CD4-positive, alpha-beta T cell treated with Interleukin-1 beta for 1 hour (primary cell): ENCODE data around the gene VAV3.
A peak's percentile ranks its signal among the peaks of the same experiment; 100 is the strongest.

Experiments used
- DNase-seq, 2 donors: peaks; one replicate each; pipeline ENCODE4 v3.0.0-alpha.2; 2020 to 2022

Gene VAV3

GRCh38 chr1:107529511-107530149 lies 435.4 kb downstream of the VAV3 start:
- peak in 1 of 2 donors; percentile 19 for DNase-seq

DNA sequence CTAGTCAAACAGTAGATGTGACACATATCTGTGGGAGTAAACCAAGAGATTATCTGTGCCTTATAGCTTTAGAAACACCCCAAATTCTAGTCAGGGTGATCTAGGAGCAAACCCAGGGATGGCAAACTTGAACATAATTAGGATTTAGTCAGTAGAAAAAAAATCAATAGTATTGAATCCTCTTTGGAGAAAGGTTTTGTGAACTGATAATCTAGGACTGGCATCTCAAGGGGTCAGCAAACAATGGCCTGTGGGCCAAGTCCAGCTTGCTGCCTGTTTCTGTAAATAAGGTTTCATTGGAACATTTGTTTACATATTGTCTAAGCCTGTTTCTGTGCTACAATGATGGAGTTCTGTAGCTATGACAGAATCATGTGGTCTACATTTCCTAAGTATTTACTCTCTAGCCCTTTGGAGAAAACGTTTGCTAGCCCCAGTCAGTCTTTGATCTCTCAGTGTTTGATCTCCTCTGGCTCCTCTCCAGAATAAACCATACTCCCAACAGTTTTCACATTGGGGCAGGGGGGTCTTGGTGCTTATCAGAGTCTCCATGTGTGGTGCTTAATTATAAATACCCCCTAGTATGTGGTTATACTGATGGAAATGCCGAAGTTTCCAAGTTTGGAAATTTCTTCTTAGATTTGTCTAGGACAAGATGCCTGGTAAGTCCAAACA lies 438.3 kb downstream of the VAV3 start:
- DNase-seq, result no peak

GRCh38 chr1:107525961-107526360 lies 439.0 kb downstream of the VAV3 start:
- DNase-seq, result no peak

DNA sequence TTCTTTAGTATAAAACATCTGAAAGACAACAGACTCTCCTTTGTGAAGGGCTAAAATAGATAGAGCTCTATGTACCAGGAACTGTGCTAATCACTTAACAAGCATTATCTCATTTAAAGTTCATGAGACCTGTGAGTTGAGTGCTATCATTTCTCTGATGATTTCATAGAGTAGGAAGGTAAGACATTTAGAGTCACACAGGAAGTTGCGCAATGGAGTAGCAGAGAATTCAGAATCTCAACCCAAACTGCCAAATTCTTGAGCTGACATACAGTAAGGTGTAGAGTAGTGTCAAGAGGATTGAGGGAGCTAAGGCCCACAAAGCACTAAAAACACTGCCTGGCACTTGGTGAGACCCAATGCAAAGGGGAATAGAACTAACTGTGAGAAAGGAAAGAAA lies 439.8 kb downstream of the VAV3 start:
- DNase-seq, result no peak

DNA sequence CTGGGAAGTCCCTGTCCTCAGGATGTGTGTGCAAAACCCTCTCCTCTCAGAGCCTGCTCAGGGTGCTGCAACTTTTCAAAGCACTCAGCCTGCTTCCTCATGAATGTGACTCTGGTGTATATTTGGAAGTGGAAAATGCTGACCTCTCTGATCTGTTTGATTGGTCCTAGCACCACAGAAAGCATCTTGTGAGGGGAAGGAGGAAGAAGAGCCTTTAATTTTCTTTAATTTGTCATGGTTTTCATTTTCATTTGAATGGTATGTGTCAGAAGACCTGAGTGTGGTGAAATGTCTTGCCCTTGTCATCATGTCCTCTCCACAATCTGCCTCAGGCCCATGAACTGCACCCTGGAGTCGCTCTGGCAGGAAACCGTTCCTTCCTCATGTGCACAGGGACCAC lies 440.7 kb downstream of the VAV3 start:
- no peak for DNase-seq

GRCh38 chr1:107523736-107524135 lies 441.2 kb downstream of the VAV3 start:
- DNase-seq, result no peak

DNA sequence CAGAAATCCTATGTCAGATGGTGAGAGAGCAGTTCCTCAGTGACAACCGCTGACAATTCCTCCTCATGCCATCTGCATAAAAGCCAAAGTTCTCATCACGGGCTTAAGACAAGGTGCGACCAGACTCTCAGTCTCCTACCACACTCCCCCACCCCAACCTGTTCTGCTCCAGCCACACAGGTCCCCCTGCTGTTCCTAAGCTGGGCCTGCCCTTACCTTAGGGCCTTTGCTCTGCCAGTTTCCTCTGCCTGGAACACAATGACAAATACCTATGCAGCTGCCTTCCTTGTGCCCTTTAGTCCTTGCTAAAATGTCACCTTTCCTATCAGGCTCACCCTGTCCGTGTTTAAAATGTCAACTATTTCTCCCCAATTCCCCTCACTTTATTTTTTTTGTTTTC lies 441.9 kb downstream of the VAV3 start:
- DNase-seq, result no peak
